ENCODE results near the gene FHIT.
"Not testable (repeated sequence)": the region's sequence is repeated elsewhere in the genome, so short reads cannot be mapped to it uniquely, and the experiment has no call there.

Gene FHIT

DNA sequence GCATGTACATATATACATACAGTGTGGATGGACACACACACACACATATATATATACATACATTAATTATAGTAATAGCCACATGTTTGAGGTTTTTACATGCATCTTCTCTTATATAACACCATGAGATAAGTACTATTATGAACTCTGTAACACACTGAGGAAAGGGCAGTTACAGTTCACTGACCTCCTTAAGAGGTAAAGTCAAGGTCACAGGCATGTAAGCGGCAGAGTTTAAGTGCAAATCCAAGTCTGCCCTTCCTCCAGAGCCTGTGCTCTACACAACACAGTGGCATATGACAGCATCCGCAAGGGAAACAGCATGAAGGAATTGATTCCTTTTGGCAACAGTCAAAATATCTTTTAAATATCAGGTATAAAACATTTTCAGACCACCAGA, 26.4 kb downstream of the FHIT start:
- DNase-seq: no peak

DNA sequence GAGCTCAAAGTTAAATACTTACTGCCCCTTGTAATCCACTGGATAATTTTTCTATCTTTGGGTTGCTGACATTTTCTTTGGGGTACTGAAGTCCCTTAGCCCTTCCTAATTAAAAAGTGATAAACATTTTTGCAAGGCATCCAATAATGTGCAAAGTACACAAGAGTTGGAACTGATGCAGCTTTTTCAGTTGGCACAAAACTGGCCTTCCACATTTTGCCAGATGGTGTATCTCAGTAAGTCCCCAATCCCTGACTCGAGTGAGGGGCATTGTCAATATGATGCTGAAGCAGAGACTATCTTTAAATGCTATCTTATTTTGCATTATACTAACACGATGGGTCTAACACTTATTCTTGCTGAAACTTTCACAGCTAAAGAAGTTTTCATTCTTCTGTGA, 27.8 kb downstream of the FHIT start:
- no peak for DNase-seq

DNA sequence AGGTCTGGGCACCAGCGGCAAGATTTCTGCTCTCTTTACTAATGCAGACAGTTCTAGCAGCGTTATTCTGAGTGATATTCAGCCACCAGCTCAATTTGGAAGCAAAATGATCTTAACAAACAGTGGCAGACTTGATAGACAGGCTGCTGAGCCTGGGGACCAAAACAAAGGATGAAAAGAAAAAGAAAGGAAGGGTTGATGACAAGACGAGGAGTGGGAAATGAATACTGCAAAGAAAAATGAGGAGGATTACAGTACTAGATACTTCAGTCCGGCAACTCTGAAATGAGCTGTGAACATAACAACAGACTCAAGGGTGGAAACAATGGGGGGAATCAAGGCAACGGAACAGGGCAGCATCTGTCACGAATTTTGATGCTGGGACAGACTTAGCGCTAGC, 28.8 kb downstream of the FHIT start:
- DNase-seq: no peak

GRCh38 chr3:61221759-61222362, 29.4 kb downstream of the FHIT start:
- no peak for DNase-seq

DNA sequence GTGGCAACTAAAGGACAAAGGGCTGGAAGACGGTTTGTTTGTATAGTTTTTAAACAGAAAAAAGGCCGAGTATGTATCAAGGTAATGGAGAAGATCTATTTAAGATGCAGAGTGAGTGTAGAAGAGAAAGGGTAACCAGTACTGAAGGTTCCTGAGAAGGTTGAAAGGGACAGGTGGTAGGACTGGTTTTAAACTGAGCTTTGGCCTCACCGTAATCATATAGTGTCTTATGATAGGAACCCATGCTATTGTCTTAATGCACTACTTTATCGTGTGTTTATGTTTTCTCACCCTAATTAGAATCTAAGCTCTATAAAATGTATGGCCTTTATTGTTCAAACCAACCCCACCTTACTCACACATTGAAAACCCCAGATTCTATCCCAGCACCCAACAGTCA, 32.7 kb downstream of the FHIT start:
- no peak for DNase-seq

- DNase-seq: not testable (repeated sequence)
These were observed 35.1 kb downstream of the FHIT start for GRCh38 chr3:61216171-61216570.

GRCh38 chr3:61202086-61202485, 49.2 kb downstream of the FHIT start:
- DNase-seq: no peak

DNA sequence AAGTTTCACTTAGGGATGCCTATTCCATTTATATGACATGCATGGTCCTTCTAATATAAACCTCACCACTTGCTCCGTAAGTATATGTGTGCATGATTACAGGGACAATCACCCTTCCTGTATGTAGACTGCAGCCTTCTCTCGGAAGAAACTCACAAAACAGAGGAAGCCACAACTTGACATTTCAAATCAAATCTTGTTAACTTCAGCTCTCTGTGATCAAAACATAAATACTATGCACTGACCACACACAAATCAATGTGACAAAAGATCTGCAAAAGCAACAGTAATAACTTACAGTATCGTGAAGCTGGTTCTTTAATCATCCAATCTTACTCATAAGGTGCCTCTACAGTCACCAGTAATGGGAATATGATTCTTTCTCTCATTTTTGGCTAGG, 50.2 kb downstream of the FHIT start:
- no peak for DNase-seq

DNA sequence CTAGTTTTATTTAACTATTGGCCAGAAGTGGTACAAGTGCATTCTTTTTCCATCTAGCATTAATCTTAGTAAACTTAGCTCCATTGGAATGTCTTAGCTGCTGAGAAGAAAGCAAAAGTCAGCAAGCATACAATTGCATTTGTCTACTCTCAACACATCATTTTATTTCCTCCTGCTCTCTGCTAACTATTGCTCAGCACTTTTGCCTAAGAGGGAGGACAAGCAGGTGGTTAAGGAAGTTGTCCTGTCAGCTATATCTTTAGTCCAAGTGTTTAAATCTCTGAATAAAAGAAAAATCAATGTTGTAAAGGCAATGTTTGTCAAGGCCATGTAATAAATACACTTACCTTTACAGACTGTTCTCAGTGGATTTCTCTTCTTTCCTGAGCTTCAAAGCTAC, 51.0 kb downstream of the FHIT start:
- no peak for DNase-seq

- no peak for DNase-seq
These were observed 51.4 kb downstream of the FHIT start for GRCh38 chr3:61199843-61200242.

DNA sequence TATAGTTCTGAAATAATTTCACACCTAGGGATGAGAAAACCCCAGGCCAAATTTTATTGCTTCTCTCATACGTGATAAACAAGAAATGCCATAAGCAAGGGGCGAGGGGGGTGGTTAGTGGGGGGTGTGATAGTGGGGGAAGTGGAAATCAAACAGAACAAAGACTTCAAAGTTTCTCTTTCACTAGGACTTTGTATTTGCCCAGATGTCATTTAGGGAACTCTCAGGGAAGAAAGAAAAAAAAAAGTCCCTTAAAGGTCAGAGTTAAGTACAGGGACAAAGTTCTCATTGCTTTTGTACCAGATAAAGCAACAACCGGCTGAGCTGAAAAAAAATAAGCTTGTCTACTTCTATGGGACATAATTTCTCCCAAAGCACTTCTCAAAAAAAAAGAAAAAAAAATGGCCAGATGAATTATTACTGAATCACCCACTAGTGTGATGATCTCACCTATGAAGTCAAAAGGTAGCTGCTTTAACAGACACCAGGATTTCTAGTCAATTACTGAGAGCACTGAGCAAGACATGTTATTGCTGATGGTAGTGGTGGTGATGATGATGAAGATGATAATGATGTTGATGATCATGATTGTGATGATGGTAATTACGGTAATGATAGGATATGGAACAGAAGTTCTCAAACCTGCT, 56.2 kb downstream of the FHIT start:
- no peak for DNase-seq

GRCh38 chr3:61192222-61192621, 59.0 kb downstream of the FHIT start:
- no peak for DNase-seq

GRCh38 chr3:61190205-61190604, 61.0 kb downstream of the FHIT start:
- not testable (repeated sequence) for DNase-seq

DNA sequence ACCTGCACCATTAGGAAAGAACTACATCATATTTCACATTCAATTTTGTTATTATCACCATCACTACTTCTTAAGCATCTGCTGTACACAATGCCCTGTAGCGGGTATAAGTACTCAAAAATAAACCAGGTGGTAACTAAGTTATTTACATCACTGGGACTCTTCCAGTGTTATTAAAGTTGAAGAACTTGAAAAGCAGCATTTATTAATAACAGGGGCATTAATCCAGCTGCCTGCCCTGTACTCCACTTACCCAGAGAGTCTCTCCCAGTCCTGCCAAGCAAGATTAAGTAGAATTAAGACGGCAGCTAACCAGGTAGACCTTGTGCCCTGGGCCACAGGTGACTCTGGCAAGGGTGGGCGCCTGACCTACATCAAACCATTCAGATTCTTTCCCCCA, 65.2 kb downstream of the FHIT start:
- DNase-seq: no peak

- no peak for DNase-seq
These were observed 66.3 kb downstream of the FHIT start for GRCh38 chr3:61184956-61185355.

- no peak for DNase-seq
These were observed 68.6 kb downstream of the FHIT start for GRCh38 chr3:61182662-61183061.

GRCh38 chr3:61181874-61182273, 69.4 kb downstream of the FHIT start:
- DNase-seq: no peak

DNA sequence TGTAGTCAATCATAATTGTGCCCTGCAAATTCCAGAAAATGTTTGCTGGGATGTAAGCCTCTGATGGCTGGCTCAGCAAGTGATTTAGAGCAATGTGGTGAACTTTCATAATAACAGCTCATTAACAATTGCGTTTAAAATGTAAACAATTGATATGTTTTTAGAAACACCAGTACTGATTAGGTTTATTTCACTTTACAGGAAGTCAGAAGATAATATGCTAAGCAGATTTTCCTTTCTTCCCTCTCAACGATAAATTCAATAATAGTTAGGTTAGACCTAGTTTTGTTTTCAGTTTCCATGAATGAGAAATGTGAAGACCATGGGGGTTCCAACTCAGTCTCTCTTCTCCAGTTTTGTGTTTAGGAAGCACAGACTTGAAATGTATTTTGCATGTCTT, 71.0 kb downstream of the FHIT start:
- no peak for DNase-seq

DNA sequence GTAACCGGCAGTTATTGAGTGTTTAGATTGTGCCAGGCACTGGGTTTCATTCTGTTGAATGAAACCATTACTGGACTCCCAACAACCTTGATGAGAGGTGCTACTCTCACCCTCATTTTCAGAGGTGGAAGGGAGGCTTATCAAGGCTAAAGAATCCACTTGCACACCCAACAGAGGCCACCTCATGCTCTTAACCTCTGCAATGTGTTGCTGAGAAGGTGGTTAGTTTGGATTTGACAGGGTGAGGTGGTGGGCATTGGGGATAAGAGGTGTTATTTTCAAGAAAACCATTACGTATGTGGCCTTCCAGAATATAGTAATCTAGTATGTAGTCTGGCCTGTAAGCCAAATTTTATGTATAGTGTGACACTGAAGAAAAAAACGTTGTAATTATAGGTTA, 73.1 kb downstream of the FHIT start:
- no peak for DNase-seq

GRCh38 chr3:61177450-61177849, 73.8 kb downstream of the FHIT start:
- no peak for DNase-seq

DNA sequence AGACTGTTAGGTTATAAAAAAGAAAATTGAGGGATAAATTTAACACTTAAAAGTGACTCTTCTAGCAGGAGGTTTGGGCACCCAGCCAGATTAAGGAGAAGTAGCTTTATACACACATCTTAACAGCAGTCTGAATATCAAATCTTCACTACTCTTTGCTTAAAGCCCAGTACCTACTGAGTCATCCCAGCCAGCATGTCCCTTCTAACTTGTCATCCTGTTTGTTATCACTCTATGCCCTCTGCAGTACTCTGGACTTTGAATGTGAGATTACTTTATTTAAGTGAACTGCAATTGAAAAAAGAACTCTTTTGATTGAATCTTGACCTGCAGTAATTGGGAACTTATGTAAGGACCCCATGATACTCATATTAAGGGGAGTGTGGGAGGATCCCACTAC, 77.6 kb downstream of the FHIT start:
- no peak for DNase-seq

DNA sequence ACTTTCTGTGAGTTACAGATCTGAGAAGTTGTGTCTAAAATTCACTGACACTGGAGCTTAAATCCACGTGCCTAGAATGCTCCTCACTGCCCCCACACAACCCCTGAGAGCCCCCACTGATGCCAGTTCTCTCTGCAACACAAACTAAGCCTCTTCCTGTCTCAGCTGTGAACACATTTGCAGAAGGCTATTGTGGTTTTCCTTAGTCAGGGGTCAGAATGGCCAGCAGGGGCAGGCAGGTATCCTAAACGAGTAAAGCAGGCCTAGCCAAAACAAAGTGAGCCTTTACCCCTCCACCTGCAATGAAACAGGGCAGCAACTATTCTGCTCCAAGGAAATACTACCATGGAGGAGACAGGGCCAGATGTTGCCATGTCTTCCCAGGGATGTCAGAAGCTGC, 78.6 kb downstream of the FHIT start:
- DNase-seq: no peak

- no peak for DNase-seq
These were observed 79.0 kb downstream of the FHIT start for GRCh38 chr3:61172203-61172602.

- DNase-seq: no peak
These were observed 81.5 kb downstream of the FHIT start for GRCh38 chr3:61169621-61170251.

DNA sequence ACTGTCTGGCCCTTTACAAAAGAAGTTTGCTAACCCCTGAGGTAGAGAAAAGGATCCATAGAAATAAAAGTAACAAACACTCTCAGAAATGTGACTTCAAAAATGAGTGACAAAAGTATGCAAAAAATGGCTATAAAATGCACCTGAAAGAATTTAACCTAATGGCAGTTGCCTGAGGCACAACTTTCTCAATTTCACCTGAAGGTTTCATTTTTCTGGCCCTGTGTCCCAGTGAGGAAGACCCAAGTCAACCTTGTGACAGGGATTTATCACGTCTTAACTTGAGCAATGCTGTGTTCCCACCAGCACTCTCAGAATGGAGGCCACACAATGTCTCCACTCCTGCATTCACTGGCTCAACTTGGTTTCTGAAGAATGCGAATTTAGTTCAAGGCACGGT, 83.0 kb downstream of the FHIT start:
- no peak for DNase-seq

All from activated CD4-positive, alpha-beta T cell treated with anti-CD3 and anti-CD28 coated beads, Interleukin-2, amount 50 U/mL, for 1 hour (primary cell).